Activated CD4-positive, CD25-positive, alpha-beta regulatory T cell treated with anti-CD3 and anti-CD28 coated beads, Interleukin-2, amount 50 U/mL, for 72 hours (primary cell): ENCODE results near the gene PODNL1.
"Not testable (repeated sequence)": the region's sequence is repeated elsewhere in the genome, so short reads cannot be mapped to it uniquely, and the experiment has no call there.

ENCODE experiments used
- DNase-seq: peaks from one replicate; pipeline ENCODE4 v3.0.0; 2021

PODNL1 gene

DNA sequence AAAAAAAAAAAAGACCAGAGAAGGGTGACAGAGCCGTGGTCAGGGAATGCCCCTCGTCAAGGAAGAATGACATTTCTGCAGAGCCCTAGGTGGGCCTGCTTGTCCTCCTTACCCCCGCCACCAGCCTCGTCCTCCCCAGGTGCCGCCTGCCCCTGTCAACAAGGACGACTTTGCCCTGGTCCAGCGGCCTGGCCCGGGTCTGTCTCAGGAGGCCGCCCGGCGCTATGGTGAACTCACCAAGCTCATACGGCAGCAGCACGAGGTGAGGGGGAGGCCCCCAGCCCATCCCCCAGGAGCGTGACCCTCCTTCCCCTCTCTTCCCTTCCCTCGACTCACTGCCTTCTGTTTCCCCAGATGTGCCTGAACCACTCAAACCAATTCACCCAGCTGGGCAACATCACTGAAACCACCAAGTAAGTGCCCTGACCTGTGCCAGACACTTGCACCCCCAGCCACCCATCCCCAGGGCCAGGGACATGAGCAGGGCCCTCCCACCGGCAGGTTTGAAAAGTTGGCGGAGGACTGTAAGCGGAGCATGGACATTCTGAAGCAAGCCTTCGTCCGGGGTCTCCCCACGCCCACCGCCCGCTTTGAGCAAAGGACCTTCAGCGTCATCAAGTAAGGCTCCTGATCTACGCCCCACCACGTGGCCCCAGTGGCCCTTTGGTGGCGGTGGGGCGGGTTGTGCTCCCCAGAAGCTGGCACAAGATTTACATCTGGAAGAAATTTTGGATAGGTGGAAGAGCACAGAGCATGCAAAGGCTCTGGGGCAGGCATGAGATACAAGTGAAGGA lies 14.8 kb downstream of the PODNL1 start:
- DNase-seq = no peak

DNA sequence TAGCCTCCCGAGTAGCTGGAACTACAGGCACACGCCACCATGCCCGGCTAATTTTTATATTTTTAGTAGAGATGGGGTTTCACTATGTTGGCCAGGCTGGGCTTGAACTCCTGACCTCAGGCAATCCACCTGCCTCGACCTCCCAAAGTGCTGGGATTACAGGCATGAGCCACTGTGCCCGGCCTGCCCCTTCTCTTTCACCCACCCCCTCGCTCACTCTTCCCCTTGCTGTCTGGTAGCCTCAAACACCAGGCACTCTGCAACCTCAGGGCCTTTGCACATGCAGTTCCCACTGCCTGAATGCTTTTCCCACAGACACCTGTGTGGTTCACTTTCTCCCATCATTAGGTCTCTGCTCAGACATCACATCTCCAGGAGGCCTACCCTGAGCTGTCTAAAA lies 16.1 kb downstream of the PODNL1 start:
- DNase-seq = not testable (repeated sequence)

DNA sequence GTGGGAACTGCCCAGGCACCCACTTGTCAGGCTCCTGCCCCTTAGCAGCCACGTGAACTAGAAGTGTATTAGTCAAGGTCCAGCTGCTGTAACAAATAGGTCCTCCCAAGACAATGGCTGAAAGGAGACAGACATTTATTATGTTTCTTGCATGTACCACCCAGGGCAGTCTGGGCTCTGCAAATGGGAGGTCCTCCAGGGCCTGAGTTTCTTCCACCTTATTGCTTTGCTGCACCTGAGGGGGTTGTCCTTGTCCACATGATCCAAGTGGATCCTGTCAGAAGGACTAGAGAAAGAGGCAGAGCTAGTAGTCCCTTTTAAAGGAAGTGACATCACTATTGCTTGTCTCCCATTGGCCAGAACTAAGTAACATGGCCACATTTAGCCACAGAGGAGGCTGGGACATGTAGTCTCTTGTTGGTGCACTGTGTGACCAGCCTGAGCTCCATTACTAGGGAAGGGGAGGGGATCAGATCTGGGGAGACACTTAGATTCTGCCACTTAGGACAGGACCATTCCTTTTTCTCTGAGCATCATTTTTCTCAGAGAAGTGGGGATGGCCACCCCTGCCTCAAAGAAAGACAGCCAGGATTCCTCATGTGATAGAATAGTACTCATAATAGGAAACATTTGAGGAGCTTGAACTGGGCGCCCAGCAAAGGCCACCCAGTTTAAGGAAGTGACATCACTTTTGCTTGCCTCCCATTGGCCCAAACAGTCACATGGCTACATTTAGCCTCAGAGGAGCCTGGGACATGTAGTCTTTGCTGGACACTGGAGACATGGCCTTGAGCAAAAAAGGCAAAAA lies 17.1 kb downstream of the PODNL1 start:
- DNase-seq = peak; percentile 43

DNA sequence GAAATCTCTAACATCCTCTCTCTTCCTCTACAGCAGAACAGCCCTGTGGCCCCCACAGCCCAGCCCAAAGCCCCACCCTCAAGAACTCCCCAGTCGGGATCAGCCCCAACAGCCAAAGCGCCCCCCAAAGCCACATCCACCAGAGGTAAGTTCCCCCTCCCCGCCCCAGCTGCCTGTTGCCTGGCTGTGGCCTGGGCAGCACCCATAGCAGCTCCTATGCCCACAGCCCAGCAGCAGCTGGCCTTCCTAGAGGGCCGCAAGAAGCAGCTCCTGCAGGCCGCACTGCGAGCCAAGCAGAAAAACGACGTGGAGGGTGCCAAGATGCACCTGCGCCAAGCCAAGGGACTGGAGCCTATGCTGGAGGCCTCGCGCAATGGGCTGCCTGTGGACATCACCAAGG lies 17.7 kb downstream of the PODNL1 start:
- DNase-seq = no peak

DNA sequence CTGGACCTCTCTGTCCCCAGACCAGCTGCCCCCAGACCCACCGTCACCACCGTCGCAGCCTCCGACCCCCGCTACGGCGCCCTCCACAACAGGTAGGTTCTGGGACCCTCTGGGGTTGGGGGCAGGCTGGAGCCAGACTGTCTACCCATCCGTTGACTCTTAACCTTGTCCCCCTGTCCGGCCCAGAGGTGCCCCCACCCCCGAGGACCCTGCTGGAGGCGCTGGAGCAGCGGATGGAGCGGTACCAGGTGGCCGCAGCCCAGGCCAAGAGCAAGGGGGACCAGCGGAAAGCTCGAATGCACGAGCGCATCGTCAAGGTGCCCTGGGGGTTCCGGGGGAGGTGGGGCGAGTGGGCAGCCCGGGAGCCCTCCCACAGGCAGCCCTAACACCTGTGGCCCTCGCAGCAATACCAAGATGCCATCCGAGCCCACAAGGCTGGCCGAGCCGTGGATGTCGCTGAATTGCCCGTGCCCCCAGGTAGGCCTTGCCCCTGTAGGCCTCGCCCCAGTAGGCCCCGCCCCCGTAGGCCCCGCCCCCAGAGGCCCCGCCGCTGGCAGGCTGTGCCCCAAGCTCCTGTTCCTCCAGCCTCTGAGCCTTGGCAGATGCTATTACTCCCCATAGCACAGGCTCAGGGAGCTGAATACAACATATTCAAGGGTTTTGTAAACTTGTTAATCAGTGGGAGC lies 19.3 kb downstream of the PODNL1 start:
- DNase-seq = no peak

DNA sequence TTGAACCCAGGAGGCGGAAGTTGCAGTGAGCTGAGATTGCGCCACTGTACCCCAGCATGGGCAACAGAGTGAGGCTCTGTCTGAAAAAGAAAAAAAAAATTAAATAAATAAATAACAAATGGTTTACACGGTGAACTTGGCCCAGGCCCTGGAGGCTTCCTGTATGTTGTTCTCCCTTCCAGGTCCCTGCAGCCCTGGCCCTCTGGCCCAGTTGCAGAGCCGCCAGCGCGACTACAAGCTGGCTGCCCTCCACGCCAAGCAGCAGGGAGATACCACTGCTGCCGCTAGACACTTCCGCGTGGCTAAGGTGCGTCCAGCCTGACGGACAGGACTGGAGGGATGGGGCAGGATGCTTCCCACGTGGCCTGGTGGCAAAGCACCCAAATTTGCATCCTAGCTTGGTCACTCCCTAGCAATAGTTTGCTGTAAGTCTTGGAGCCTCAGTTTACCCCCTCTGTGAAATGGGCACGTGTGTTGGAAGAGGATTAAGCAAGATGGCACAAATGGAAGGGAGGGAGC lies 20.3 kb downstream of the PODNL1 start:
- DNase-seq = no peak

DNA sequence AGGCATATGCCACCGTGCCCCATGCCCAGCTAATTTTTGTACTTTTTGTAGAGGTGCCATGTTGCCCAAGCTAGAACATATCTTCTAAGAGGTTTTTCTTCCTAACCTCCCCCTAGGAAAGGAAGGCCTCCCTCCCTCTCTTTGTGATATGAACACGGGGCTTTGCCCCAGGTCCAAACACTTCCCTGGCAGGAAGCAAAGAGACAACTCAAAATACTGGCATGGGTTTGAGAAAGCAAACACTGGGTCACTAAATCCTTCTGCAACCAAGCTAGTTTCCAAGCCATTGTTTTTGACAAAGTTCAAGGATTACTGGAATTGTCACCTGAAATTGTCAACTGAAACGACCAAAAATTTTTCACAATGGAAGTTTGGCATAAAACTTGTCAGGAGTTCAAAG lies 23.4 kb downstream of the PODNL1 start:
- no peak for DNase-seq

DNA sequence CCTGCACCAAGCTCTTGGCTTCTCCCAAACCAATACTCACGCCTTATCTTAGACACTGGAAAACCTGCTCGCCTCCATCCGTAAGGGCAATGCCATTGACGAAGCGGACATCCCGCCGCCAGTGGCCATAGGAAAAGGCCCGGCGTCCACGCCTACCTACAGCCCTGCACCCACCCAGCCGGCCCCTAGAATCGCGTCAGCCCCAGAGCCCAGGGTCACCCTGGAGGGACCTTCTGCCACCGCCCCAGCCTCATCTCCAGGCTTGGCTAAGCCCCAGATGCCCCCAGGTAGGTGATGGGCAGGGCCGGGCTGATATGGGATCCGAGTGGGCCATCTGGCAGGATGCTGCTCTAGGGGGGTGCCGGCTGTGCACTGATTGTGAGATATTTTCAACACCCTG lies 24.9 kb downstream of the PODNL1 start:
- DNase-seq = no peak

DNA sequence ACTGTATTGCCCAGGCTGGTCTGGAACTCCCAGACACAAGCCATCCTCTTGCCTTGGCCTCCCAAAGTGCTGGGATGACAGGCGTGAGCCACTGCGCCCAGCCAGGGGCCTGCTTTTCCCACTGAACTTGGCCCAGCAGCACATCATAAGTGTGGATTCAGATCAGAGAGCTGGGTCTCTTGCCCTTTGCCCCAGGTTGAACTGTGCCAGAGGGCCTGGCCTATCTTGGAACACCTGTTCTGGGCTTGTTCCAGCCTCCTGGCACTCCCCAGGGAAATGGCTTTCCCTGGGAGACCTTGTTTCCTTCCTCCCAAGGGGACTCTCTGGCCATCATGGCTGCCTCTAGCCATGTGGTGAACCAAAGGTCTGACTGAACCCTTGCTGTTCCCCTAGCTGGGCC lies 28.8 kb downstream of the PODNL1 start:
- no peak for DNase-seq

DNA sequence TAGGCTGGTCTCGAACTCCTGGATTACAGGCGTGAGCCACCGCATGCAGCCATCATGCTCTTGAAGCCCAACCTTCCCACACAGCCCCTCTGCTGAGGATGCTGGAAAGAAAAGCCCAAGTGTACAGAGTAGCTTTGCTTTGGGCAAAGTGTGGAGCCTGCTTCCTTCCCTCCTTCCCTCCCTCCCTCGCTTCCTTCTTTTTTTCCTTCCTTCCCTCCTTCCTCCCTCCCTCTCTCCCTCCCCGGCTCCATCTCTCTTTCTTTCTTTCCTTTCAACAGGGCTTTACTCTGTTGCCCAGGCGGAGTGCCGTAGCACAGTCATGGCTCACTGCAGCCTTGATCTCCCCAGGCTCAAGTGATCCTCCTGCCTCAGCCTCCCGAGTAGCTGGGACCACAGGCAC lies 29.5 kb downstream of the PODNL1 start:
- no peak for DNase-seq

DNA sequence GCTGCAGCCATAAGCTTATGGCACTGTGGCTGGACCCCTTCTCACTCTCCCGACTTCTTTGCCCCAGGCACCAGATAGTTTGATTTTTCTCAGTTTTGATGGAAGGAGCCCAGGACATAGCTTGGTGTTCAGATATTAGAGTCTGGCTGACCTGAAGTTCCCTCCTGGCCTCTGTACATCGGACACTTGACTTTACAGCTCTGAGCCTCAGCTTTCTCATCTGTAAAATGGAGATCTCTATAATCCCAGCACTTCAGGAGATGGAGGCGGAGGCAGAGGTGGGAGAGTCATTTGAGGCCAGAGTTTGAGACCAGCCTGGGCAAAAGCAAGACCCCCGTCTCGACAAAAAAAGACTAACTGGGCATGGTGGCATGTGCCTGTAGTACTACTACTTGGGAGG lies 31.3 kb downstream of the PODNL1 start:
- no peak for DNase-seq

DNA sequence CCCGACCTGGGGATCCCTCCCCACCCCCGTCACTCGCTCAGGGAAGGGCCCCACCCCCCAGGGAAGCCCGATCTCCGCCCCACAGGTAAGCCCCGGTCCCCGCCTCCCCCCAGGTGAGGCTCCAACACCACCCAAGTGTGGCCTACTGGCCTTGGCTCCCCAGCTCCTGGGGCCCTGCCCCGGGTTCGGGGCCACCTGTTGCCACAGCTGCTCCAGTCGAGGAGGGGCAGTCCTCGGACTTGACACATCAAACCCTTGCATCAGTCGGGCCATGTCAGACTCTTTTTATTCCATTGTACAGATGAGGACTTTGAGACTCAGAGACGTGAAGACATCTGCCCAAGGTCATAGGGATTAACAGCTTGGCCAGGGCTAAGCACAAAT lies 31.7 kb downstream of the PODNL1 start:
- no peak for DNase-seq

DNA sequence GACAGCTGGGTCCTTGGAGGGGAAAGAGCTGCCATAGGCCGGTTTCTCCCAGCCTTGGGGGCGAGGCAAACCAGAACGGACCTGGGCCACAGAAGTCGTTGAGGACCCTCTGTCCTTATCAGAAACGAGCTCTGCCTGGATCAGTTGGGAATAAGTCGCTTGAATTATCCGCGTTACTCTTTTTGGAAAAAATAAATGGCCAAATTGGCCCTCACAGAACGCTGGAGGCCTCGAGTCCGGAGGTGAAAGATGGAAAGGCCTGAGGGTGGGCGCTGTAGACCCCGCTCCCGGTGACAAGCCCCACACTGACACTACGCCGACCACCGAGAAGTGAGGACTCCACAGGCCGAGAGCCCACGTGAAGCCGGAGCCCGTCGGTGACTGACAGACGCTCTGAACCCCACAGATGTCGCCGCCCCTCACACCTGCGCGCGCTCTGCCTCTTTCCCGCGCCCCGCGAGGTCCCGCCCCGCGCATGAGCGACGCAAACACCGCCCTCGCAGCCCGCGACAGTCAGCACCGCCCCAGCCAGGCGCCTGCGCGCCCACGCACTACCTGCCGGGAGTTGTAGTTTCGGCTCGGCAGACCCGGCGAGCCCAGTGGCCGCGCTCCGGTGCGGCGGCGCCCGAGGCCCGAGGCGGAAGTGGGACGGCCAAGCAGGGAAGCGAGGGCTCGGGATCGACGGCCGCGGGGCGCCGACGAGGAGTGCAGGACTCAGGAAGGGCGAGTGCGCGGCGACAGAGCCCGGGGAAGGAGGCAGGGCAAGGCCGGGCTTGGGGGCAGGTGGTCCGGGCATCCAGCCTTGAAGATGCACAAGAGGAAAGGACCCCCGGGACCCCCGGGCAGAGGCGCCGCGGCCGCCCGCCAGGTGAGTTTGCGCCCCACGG lies 32.3 kb downstream of the PODNL1 start, which contains the start of the genes BRME1 and CC2D1A:
Gene BRME1 (minus strand): TSS at position 484 of the 887 bp plus-strand sequence. CDS start 1,225 bp downstream, outside the sequence.
Gene CC2D1A (plus strand): TSS at position 568 of the 887 bp plus-strand sequence. CDS start 241 bp downstream, at position 809.
- peak; percentile 96 for DNase-seq

DNA sequence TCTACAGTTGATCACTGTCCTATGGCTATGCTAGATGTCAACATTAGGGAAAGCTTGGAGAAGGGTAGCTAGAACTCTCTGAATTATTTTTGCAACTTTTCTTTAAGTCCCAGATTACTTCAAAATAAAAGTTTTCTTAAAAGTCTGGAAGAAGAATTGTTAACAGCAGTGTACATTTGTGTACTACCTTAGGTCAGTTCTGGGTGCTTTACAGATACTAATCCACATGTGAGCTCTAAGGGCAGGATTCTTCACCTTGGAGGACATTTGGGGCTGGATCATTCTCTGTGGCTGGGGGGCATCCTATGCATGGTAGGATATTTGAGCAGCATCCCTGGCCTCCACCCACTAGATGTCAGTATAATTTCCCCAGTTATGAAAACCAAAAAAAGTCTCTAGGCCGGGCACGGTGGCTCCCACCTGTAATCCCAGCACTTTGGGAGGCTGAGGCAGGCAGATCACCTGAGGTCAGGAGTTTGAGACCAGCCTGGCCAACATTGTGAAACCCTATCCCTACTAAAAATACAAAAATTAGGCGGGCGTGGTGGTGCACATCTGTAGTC lies 35.1 kb downstream of the PODNL1 start:
- no peak for DNase-seq

DNA sequence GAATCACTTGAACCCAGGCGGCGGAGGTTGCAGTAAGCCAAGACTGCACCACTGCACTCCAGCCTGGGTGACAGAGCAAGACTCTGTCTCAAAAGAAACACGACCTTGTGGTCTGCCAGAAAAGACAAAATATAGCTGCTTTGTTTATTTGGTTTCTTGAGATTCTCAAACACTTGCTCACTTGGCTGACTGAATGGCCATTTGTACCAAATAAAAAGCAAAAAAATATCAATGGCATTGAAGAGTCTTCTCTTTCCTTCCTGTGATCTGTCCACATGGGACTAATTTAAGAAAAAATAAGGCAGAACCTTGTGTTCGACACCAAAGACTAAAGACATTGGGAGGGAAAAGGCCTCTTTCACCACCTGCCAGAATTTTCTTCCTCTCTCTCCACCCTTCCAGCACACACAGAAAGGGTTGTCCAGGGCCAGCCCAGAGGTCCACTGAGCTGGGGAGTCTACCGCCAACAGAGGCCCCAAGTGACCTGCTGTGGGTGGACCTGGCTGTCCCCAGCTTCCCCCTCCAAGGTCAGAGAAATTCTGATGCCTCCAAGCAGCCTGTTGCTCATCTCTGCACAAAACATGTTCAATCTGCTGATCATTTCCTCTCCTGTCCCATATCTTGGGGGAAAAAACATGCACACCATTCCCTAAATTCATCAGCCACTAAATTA lies 38.2 kb downstream of the PODNL1 start:
- no peak for DNase-seq

DNA sequence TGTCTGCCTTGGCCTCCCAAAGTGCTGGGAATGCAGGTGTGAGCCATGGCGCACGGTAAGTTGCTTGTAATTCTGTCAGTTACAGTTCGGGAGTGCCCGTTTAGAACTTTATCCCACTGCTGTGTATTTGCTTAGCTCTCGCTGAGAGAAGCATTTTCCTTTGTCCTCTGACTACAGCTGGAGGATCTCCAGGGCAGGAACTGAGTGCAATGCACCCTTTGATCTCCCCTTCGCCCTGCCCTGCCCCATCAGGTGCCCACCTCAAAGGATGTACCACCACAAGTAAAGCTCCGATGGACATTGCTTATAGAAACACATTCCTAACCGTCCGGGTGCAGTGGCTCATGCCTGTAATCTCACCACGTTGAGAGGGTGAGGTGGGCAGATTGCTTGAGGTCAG lies 38.8 kb downstream of the PODNL1 start:
- no peak for DNase-seq

DNA sequence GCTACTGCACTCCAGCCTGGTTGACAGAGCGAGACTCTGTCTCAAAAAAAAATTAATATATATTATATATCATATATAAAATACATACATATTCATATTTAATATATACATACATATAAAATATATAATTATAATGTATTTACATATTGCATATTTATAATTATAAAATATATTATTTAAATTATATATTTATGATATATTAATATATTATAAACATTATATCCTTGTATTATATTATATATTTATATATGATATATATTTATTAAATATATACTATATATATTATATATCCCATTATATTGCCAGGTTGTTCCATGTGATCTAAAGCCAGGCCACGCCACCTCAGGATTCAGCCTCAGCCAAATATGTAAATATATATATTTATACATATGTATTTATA lies 42.0 kb downstream of the PODNL1 start:
- DNase-seq = no peak

DNA sequence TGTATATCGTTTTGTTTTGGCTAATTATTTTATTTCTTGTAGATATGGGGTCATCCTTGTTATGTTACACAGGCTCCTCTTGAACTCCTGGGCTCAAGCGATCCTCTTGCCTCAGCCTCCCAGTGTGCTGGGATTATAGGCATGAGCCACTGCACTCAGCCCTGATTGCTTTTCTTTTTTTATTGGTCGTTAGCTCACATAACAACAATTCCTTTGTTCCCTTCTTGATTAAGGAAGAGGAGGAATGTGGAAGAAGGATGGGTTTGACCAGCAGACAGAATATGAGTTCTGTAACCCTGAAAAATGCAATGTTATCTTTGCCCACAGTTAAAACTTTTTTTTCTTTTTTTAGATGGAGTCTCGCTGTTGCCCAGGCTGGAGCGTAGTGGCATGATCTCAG lies 43.7 kb downstream of the PODNL1 start:
- no peak for DNase-seq

DNA sequence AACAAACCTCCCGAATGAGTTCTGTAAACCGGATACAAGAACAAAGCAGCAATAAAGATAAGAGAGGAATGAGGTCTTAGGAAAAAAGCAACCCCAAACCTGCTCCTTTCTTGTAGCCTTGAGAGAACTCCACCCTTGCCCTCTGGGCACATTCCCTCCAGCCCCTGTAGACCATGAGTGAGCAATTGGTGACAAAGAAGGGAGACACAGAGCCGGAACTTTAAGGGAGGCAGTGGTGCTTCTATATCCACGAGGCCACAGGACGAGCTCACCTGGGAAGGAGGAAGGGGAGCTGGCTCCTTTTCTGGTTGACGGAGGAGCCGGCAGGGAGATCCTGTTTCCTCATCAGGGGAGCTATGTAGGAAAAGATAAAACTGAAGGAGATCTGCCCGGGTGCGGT lies 45.3 kb downstream of the PODNL1 start:
- DNase-seq = no peak

DNA sequence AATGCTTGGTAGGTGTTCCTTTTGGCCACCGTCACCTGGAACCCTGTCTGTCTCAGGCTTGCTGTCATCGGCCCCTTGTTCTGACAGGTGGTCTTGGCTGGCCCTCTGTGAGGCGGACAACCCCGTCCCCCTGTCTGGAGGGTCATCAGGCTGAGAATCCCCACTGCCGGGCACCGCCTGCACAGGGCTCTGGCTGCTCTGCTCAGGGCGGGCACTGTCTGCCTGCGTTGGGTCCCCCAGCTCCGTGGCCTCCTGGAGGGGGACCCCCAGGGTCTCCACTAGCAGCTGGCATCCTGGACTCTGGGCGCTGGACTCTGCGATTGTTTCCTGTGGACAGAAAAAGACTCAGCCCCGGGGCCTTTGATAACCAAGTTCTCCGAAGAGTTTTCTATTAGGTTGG lies 48.1 kb downstream of the PODNL1 start:
- DNase-seq = no peak

DNA sequence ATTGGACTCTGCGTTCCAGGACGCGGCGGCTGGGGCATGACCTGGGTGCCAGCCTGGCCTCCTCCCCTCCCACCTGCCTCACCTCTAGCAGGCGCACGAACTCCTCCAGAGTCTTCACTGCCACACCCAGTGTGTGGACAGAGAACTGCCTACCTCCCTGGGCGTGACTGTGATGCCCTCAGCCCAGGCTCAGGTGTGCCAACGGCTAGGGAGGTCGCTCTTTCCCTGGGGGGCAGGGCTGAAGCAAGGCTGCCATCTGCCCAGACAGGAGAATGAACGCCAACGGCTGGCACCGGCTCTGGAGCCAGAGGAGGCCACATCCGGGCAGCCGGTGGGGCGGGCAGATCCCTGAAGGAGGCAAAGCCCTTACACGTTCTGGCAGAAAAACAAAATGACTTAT lies 49.9 kb downstream of the PODNL1 start:
- no peak for DNase-seq
